Liver (tissue), 9 donors: ENCODE measurements around the gene CCT5. TPM values are rescaled to one million over a fixed set of nuclear protein-coding genes. Genes with fewer than 3 reads are reported as not detected.

ENCODE experiments used
- DNase-seq: peaks from one replicate; pipeline ENCODE4 v3.0.0-alpha.2; 2017; ENCODE audit warnings: low spot score
- H3K27ac ChIP-seq, 2 donors: one replicate each; pipeline ENCODE4 v1.7.0; 2013; ENCODE audit warnings: inconsistent platforms in 2 of 2, low read length in 2 of 2, control low read depth in 1 of 2, low read depth in 1 of 2, mild to moderate bottlenecking in 1 of 2
- H3K27me3 ChIP-seq, 4 donors: one replicate each; pipeline versions ENCODE4 v1.6.1 to v1.7.0; 2013; ENCODE audit warnings: low read length in 3 of 4, inconsistent platforms in 1 of 4, mild to moderate bottlenecking in 1 of 4, moderate library complexity in 1 of 4; ENCODE audit not compliant: control insufficient read depth in 4 of 4, insufficient read depth in 4 of 4
- H3K36me3 ChIP-seq, 4 donors: one replicate each; pipeline versions ENCODE4 v1.6.1 to v1.7.0; 2013; ENCODE audit warnings: low read length in 3 of 4, mild to moderate bottlenecking in 3 of 4, low read depth in 1 of 4, moderate library complexity in 1 of 4; ENCODE audit not compliant: control insufficient read depth in 4 of 4, insufficient read depth in 3 of 4
- H3K4me1 ChIP-seq, 4 donors: one replicate each; pipeline versions ENCODE4 v1.6.1 to v1.7.0; 2013; ENCODE audit warnings: low read length in 3 of 4, mild to moderate bottlenecking in 3 of 4, moderate library complexity in 1 of 4; ENCODE audit not compliant: control insufficient read depth in 4 of 4, insufficient read depth in 4 of 4
- H3K4me3 ChIP-seq, 3 donors: one replicate each; pipeline versions ENCODE4 v1.6.1 to v1.7.0; 2013; ENCODE audit warnings: low read length in 3 of 3, control low read depth in 1 of 3, low read depth in 1 of 3, mild to moderate bottlenecking in 1 of 3
- H3K9ac ChIP-seq, 2 donors: one replicate each; pipeline ENCODE4 v1.7.0; 2013; ENCODE audit warnings: low read length in 2 of 2, mild to moderate bottlenecking in 2 of 2, moderate library complexity in 2 of 2, control low read depth in 1 of 2, low read depth in 1 of 2
- H3K9me3 ChIP-seq, 4 donors: one replicate each; pipeline versions ENCODE4 v1.6.1 to v1.7.0; 2013; ENCODE audit warnings: low read length in 3 of 4; ENCODE audit not compliant: control insufficient read depth in 4 of 4
- EGR1 ChIP-seq, 2 donors: IDR thresholded peaks; 2 replicates each; pipeline ENCODE4 v1.6.1; 2016 to 2018; ENCODE audit warnings: antibody characterized with exemption in 2 of 2, low read depth in 2 of 2
- FOXA2 ChIP-seq: IDR thresholded peaks from 2 replicates; pipeline ENCODE4 v1.6.1; 2016; ENCODE audit warnings: antibody characterized with exemption
- GABPA ChIP-seq, 2 donors: IDR thresholded peaks in 1 of 2; conservative IDR thresholded peaks in 1 of 2; 2 replicates each; pipeline ENCODE4 v1.6.1; 2016; ENCODE audit warnings: antibody characterized with exemption in 2 of 2, mild to moderate bottlenecking in 1 of 2, moderate library complexity in 1 of 2
- HNF4G ChIP-seq: IDR thresholded peaks from 2 replicates; pipeline ENCODE4 v1.6.1; 2016; ENCODE audit warnings: antibody characterized with exemption
- JUND ChIP-seq, 2 donors: IDR thresholded peaks; 2 replicates each; pipeline ENCODE4 v1.6.1; 2016; ENCODE audit warnings: antibody characterized with exemption in 2 of 2
- RAD21 ChIP-seq, 2 donors: IDR thresholded peaks; 2 replicates each; pipeline ENCODE4 v1.6.1; 2016; ENCODE audit warnings: antibody characterized with exemption in 2 of 2, mild to moderate bottlenecking in 2 of 2
- REST ChIP-seq: IDR thresholded peaks from 2 replicates; pipeline ENCODE4 v1.6.1; 2016; ENCODE audit warnings: antibody characterized with exemption, mild to moderate bottlenecking
- SP1 ChIP-seq: IDR thresholded peaks from 2 replicates; pipeline ENCODE4 v1.6.1; 2018; ENCODE audit warnings: antibody characterized with exemption, mild to moderate bottlenecking
- TAF1 ChIP-seq: conservative IDR thresholded peaks from 2 replicates; pipeline ENCODE4 v1.6.1; 2016; ENCODE audit warnings: antibody characterized with exemption, mild to moderate bottlenecking
- YY1 ChIP-seq: IDR thresholded peaks from 2 replicates; pipeline ENCODE4 v1.6.1; 2016; ENCODE audit warnings: antibody characterized with exemption, mild to moderate bottlenecking
- WGBS: extraction: QIAGEN DNeasy Blood & Tissue Kit; methylation state at CpG from one replicate; pipeline ENCODE4 v1.1.7; 2013; 5-methylcytosine and 5-hydroxymethylcytosine counted together
- polyA plus RNA-seq, 2 donors: library from polyadenylated mRNA; stranded (reverse) in 1 of 2; unstranded in 1 of 2; fragments of 200-250 nt in 1 of 2; fragments of >200 nt in 1 of 2; fragmentation: Nextera tagmentation in 1 of 2; extraction: Ambion mirVana in 1 of 2; gene quantifications; one replicate each; pipeline versions ENCODE4 v1.2.1 to v1.2.3, GENCODE V29; 2013 to 2015
- total RNA-seq, 2 donors: library from RNA; depleted of rRNA; stranded (reverse); fragments of >200 nt; gene quantifications; one replicate each; pipeline ENCODE4 v1.2.3, GENCODE V29; 2014
- TF ChIP-seq, protein P1 (sequence below): IDR thresholded peaks from 2 replicates; pipeline ENCODE4 v1.6.1; 2016; ENCODE audit warnings: antibody characterized with exemption
- TF ChIP-seq, protein P2 (sequence below): IDR thresholded peaks from 2 replicates; pipeline ENCODE4 v1.6.1; 2016; ENCODE audit warnings: antibody characterized with exemption
- donor health status: healthy.
- donor health status: healthy.
- donor health status: healthy.
- donor health status: healthy.
- donor health status: healthy.

The CCT5 gene
- total and polyA plus RNA-seq, 4 donors: 68.4 to 157 (median 105) TPM

- TF ChIP-seq, protein P1, sequence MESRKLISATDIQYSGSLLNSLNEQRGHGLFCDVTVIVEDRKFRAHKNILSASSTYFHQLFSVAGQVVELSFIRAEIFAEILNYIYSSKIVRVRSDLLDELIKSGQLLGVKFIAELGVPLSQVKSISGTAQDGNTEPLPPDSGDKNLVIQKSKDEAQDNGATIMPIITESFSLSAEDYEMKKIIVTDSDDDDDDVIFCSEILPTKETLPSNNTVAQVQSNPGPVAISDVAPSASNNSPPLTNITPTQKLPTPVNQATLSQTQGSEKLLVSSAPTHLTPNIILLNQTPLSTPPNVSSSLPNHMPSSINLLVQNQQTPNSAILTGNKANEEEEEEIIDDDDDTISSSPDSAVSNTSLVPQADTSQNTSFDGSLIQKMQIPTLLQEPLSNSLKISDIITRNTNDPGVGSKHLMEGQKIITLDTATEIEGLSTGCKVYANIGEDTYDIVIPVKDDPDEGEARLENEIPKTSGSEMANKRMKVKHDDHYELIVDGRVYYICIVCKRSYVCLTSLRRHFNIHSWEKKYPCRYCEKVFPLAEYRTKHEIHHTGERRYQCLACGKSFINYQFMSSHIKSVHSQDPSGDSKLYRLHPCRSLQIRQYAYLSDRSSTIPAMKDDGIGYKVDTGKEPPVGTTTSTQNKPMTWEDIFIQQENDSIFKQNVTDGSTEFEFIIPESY: no peak
Observed at GRCh38 chr5:10290438-10290837, 40.4 kb downstream of the CCT5 start (continued).

DNA sequence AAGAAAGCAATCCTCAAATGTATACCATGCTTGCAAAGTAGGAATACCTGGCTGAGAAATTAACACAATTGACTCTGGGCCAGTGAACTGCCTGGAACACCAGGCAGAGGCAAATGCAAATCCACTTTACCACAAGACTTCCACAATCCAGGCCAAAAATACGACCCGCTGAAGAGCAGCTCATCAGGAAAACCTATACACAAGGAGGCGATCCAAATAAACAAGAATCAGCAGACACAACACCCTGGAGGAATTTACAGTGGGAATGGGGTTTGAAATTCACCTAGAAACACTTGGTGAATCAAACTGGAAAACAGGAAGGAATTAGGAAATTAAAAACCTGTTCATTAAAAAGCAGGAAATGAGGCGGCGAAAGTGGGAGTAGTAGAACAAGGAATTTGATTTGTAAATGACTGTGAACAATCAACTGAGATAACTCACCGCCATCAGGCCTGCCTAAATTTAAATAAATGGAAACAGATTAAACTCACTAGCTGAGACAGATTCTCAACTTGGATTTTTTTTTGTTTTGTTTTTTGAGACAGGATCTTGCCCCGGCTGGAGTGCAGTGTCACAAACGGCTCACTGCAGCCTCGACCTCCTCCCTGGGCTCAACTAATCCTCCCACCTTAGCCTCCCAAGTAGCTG is 41.7 kb downstream of the CCT5 start:
- WGBS: 76% methylated on average over 9 of the region's 9 CpGs
- peaks cover 0 to 3% (median 1%) of the 10 kb centered on the region in 4 donors for H3K36me3 ChIP-seq
- no peaks in the 10 kb centered on the region for H3K9me3 ChIP-seq
- no peak overlapping the region for H3K4me3 ChIP-seq
- no peak overlapping the region for H3K9ac ChIP-seq
- peaks cover 1 to 29% (median 26%) of the 10 kb centered on the region in 4 donors for H3K4me1 ChIP-seq
- peak overlapping the region; percentile 27 to 54 for H3K27ac ChIP-seq
- TF ChIP-seq, protein P1: no peak
- TF ChIP-seq GABPA (IDR thresholded peaks at IDR 0.05 in 1 of 2, conservative IDR thresholded peaks at IDR 0.05 in 1 of 2) (no peak), RAD21 (IDR thresholded peaks at IDR 0.05) (no peak), FOXA2 (no peak), SP1 (no peak), EGR1 (IDR thresholded peaks at IDR 0.05; ENCODE audit: low read depth in 2 of 2) (no peak), YY1 (no peak), HNF4G (no peak), REST (no peak), JUND (IDR thresholded peaks at IDR 0.05) (no peak), TAF1 (no peak)
- TF ChIP-seq, protein P2, sequence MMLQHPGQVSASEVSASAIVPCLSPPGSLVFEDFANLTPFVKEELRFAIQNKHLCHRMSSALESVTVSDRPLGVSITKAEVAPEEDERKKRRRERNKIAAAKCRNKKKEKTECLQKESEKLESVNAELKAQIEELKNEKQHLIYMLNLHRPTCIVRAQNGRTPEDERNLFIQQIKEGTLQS: no peak
- H3K27me3 ChIP-seq: no peaks in the 10 kb centered on the region
- no peak for DNase-seq
